ENCODE results near the gene PDE3B. TPM values are rescaled to one million over a fixed set of nuclear protein-coding genes. Genes with fewer than 3 reads are reported as not detected.
"Not testable (repeated sequence)": the region's sequence is repeated elsewhere in the genome, so short reads cannot be mapped to it uniquely, and the experiment has no call there.

Gene PDE3B
- total RNA-seq, 3 donors from 2014 or later = 14.1 to 177 (median 17.3) TPM

DNA sequence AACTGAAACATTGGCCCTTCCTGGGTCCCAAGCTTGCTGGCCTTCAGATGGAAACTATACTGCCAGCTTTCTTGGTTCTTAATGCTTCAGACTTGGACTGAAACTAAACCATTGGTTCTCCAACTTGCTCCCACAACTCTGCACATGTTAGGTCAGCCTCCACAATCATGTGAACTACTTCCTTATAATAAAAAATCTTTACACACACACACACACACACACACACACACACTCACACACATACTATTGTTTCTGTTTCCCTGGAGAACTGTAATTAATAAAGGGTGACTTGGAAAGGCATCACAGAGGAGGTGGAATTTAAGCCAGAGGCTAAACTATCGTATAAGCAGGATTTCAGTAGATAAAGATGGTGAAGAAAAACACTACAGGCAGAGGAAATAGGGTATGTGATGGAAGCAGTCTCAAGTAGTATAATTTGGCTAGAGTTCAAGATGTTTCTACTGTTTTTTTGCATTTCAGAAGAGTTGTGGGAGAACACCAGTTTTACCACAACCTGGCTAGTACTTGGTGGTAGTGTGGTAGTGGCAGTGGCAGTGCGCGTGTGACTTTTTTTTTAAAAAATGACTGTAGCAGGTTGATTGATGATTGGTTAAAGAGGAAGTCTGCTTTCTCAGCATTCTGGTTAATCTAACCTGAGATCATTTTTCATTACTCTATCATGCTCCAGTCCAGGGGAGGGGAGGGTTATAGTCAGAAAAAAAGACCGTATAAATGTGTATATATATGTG lies 70.1 kb downstream of the PDE3B start:
- Histone ChIP-seq H3K27me3 (no peaks in the 10 kb centered on the region), H3K4me3 (no peak overlapping the region), H3K9me3 (no peaks in the 10 kb centered on the region), H3K4me1 (no peaks in the 10 kb centered on the region), H3K36me3 (no peaks in the 10 kb centered on the region), H3K27ac (no peak overlapping the region)
- no peak for TF ChIP-seq POLR2AphosphoS5 (IDR thresholded peaks at IDR 0.05)
- TF ChIP-seq CTCF (IDR thresholded peaks at IDR 0.05) = no peak
- no peak for TF ChIP-seq POLR2A (IDR thresholded peaks at IDR 0.05)
- intact Hi-C loops (cut with DNase I; ENCODE audit: low total_unique reads) = no loop called here
- DNase-seq (ENCODE audit: low spot score in 2 of 2) = no peak

- H3K4me3 ChIP-seq; H3K36me3 ChIP-seq; H3K27me3 ChIP-seq; H3K27ac ChIP-seq; intact Hi-C loops (cut with DNase I; ENCODE audit: low total_unique reads); H3K9me3 ChIP-seq; H3K4me1 ChIP-seq; DNase-seq (ENCODE audit: low spot score in 2 of 2): not testable (repeated sequence)
These were observed 72.1 kb downstream of the PDE3B start for GRCh38 chr11:14715669-14716068.

- H3K27me3 ChIP-seq = no peaks in the 10 kb centered on the region
- no peaks in the 10 kb centered on the region for H3K36me3 ChIP-seq
- no peak overlapping the region for H3K4me3 ChIP-seq
- TF ChIP-seq POLR2AphosphoS5 (IDR thresholded peaks at IDR 0.05) = no peak
- H3K4me1 ChIP-seq = no peaks in the 10 kb centered on the region
- DNase-seq (ENCODE audit: low spot score in 2 of 2) = no peak
- intact Hi-C loops (cut with DNase I; ENCODE audit: low total_unique reads) = no loop called here
- H3K9me3 ChIP-seq = no peaks in the 10 kb centered on the region
- no peak overlapping the region for H3K27ac ChIP-seq
These were observed 78.9 kb downstream of the PDE3B start for GRCh38 chr11:14722496-14722895.

DNA sequence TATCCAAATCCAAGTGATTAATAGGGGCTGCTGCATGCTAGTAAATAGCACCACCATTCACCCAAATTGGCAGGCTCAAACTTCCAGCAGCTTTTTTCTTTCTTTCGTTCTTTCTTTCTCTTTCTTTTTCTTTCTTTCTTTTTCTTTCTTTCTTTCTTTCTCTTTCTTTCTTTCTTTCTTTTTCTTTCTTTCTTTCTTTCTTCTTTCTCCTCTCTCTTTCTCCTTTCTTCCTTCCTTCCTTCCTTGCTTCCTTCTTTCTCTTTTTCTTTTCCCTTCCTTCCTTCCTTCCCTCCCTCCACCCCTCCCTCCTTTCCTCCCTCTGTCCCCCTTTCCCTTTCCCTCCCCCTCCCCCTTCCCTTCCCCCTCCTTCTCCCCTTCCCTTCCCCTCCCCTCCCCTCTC lies 81.5 kb downstream of the PDE3B start:
- intact Hi-C loops (cut with DNase I; ENCODE audit: low total_unique reads) = no loop called here
- Histone ChIP-seq H3K27ac (no peak overlapping the region), H3K4me1 (no peaks in the 10 kb centered on the region), H3K36me3 (no peaks in the 10 kb centered on the region), H3K9me3 (no peaks in the 10 kb centered on the region), H3K27me3 (no peaks in the 10 kb centered on the region), H3K4me3 (no peak overlapping the region)
- TF ChIP-seq CTCF (IDR thresholded peaks at IDR 0.05) (no peak), POLR2A (IDR thresholded peaks at IDR 0.05) (no peak), POLR2AphosphoS5 (IDR thresholded peaks at IDR 0.05) (no peak)
- no peak for DNase-seq (ENCODE audit: low spot score in 2 of 2)

- intact Hi-C loops (cut with DNase I; ENCODE audit: low total_unique reads) = no loop called here
- DNase-seq (ENCODE audit: low spot score in 2 of 2) = no peak
- Histone ChIP-seq H3K36me3 (no peaks in the 10 kb centered on the region), H3K9me3 (no peaks in the 10 kb centered on the region), H3K4me3 (no peak overlapping the region), H3K4me1 (no peaks in the 10 kb centered on the region), H3K27me3 (no peaks in the 10 kb centered on the region), H3K27ac (no peak overlapping the region)
- no peak for TF ChIP-seq POLR2AphosphoS5 (IDR thresholded peaks at IDR 0.05)
- TF ChIP-seq POLR2A (IDR thresholded peaks at IDR 0.05) = no peak
- no peak for TF ChIP-seq CTCF (IDR thresholded peaks at IDR 0.05)
These were observed 83.6 kb downstream of the PDE3B start for GRCh38 chr11:14727215-14727614.

- Histone ChIP-seq H3K27ac (no peak overlapping the region), H3K9me3 (no peaks in the 10 kb centered on the region)
- intact Hi-C loops (cut with DNase I; ENCODE audit: low total_unique reads) = no loop called here
These were observed 84.1 kb downstream of the PDE3B start for GRCh38 chr11:14727746-14728145.

GRCh38 chr11:14740539-14740938 lies 96.9 kb downstream of the PDE3B start:
- H3K4me3 ChIP-seq; H3K27me3 ChIP-seq; H3K4me1 ChIP-seq; DNase-seq (ENCODE audit: low spot score in 2 of 2); intact Hi-C loops (cut with DNase I; ENCODE audit: low total_unique reads); H3K27ac ChIP-seq; H3K36me3 ChIP-seq: not testable (repeated sequence)
- H3K9me3 ChIP-seq = peaks cover 0 to 11% of the 10 kb centered on the region in 2 donors

More at GRCh38 chr11:14727746-14728145, 84.1 kb downstream of the PDE3B start:
- no peak for DNase-seq (ENCODE audit: low spot score in 2 of 2)
- no peaks in the 10 kb centered on the region for H3K4me1 ChIP-seq
- H3K4me3 ChIP-seq = no peak overlapping the region
- TF ChIP-seq POLR2AphosphoS5 (IDR thresholded peaks at IDR 0.05) (no peak), CTCF (IDR thresholded peaks at IDR 0.05) (no peak), POLR2A (IDR thresholded peaks at IDR 0.05) (no peak)
- no peaks in the 10 kb centered on the region for H3K36me3 ChIP-seq
- H3K27me3 ChIP-seq = no peaks in the 10 kb centered on the region

Data from breast epithelium (tissue), 4 donors.